Esophagus squamous epithelium (tissue), 5 donors: ENCODE measurements around the gene NFKBIE. TPM values are rescaled to one million over a fixed set of nuclear protein-coding genes. Genes with fewer than 3 reads are reported as not detected.

Experiments used
- DNase-seq: peaks from one replicate; lab custom pipeline; 2025; lab: John Stamatoyannopoulos, UW
- H3K27ac ChIP-seq, 4 donors: fragments of 200-600 bp; sonication (generic); one replicate each; pipeline ENCODE4 v1.5.1; 2016 to 2019; ENCODE audit warnings: mild to moderate bottlenecking in 1 of 4
- H3K27me3 ChIP-seq, 4 donors: fragments of 200-600 bp; sonication (generic); 1 replicate in 3 of 4; 2 replicates in 1 of 4; pipeline versions ENCODE4 v1.5.1 to v1.6.0; 2017 to 2021; ENCODE audit warnings: antibody characterized with exemption in 1 of 4
- H3K36me3 ChIP-seq, 3 donors: fragments of 200-600 bp; sonication (generic); one replicate each; pipeline ENCODE4 v1.5.1; 2016 to 2019
- H3K4me1 ChIP-seq, 3 donors: fragments of 200-600 bp; sonication (generic); one replicate each; pipeline ENCODE4 v1.5.1; 2017 to 2019
- H3K4me3 ChIP-seq, 4 donors: fragments of 200-600 bp; sonication (generic); 1 replicate in 3 of 4; 2 replicates in 1 of 4; pipeline ENCODE4 v1.5.1; 2016 to 2019; ENCODE audit warnings: mild to moderate bottlenecking in 2 of 4, moderate library complexity in 1 of 4
- H3K9me3 ChIP-seq, 3 donors: fragments of 200-600 bp; sonication (generic); one replicate each; pipeline ENCODE4 v1.5.1; 2016 to 2019
- CTCF ChIP-seq, 6 experiments: fragments of 450-650 bp in 4 of 6; fragments of 200-600 bp in 2 of 6; sonication (generic) in 2 of 6; IDR thresholded peaks; one replicate each; pipeline ENCODE4 v1.5.1; 2016 to 2019; ENCODE audit warnings: antibody characterized with exemption in 6 of 6, mild to moderate bottlenecking in 4 of 6, moderate library complexity in 4 of 6
- POLR2A ChIP-seq, 4 donors: fragments of 450-650 bp; IDR thresholded peaks; one replicate each; pipeline ENCODE4 v1.6.1; 2017; ENCODE audit warnings: antibody characterized with exemption in 4 of 4, mild to moderate bottlenecking in 4 of 4, moderate library complexity in 3 of 4
- WGBS, 2 donors: methylation state at CpG; one replicate each; pipeline ENCODE4 v1.1.5; 2018; 5-methylcytosine and 5-hydroxymethylcytosine counted together
- intact Hi-C: fragments of 100-400 bp; cut with DNase I; formaldehyde crosslinking; loops from one replicate; pipeline ENCODE4 v1.15.0; 2022
- total RNA-seq, 4 donors: library from RNA; depleted of rRNA; stranded (reverse); fragments of >200 nt; gene quantifications; one replicate each; pipeline ENCODE4 v1.1.0, GENCODE V29; 2016
- donor health status: DM: yes; HTN: yes; CAD: no.

Gene NFKBIE
- total RNA-seq, 4 donors from 2014 or later = 8.6 to 11.2 (median 10.2) TPM

GRCh38 chr6:44305200-44305725, 39.9 kb upstream of the NFKBIE start:
- Histone ChIP-seq H3K4me3 (no peak overlapping the region), H3K4me1 (no peaks in the 10 kb centered on the region), H3K27ac (no peak overlapping the region), H3K9me3 (no peaks in the 10 kb centered on the region), H3K27me3 (no peaks in the 10 kb centered on the region), H3K36me3 (peaks cover 42 to 100% (median 58%) of the 10 kb centered on the region in 3 donors)
- TF ChIP-seq POLR2A (IDR thresholded peaks at IDR 0.05) = no peak
- no peak for TF ChIP-seq CTCF (IDR thresholded peaks at IDR 0.05)
- no peak for DNase-seq
- intact Hi-C loops = no loop called here
- 100% methylated on average over 2 of the region's 5 CpGs; no CpG with 5 or more reads in 1 of the 2 donors for WGBS, 2 donors

GRCh38 chr6:44304282-44305199, 39.2 kb upstream of the NFKBIE start:
- intact Hi-C loops = no loop called here
- Histone ChIP-seq H3K27me3 (no peaks in the 10 kb centered on the region), H3K27ac (no peak overlapping the region), H3K36me3 (peaks cover 42 to 96% (median 55%) of the 10 kb centered on the region in 3 donors), H3K4me3 (no peak overlapping the region), H3K4me1 (no peaks in the 10 kb centered on the region), H3K9me3 (no peaks in the 10 kb centered on the region)
- TF ChIP-seq CTCF (IDR thresholded peaks at IDR 0.05) = peak; percentile 55 to 68 (median 60)
- TF ChIP-seq POLR2A (IDR thresholded peaks at IDR 0.05) = no peak
- 89 to 92% methylated on average over 3 to 6 of the region's 25 CpGs for WGBS, 2 donors
- DNase-seq = no peak

GRCh38 chr6:44303842-44304241, 38.5 kb upstream of the NFKBIE start:
- intact Hi-C loops = no loop called here
- no peak for TF ChIP-seq POLR2A (IDR thresholded peaks at IDR 0.05)
- no peak for TF ChIP-seq CTCF (IDR thresholded peaks at IDR 0.05)

GRCh38 chr6:44302856-44303255, 37.5 kb upstream of the NFKBIE start:
- no peak for DNase-seq
- intact Hi-C loops = no loop called here
- peaks cover 0 to 5% (median 2%) of the 10 kb centered on the region in 3 donors for H3K4me1 ChIP-seq
- peaks cover 42 to 79% (median 55%) of the 10 kb centered on the region in 3 donors for H3K36me3 ChIP-seq
- no peaks in the 10 kb centered on the region for H3K9me3 ChIP-seq
- H3K27me3 ChIP-seq = peaks cover 0 to 7% (median 0%) of the 10 kb centered on the region in 4 donors
- no peak overlapping the region for H3K27ac ChIP-seq
- no peak overlapping the region for H3K4me3 ChIP-seq
- TF ChIP-seq CTCF (IDR thresholded peaks at IDR 0.05) = no peak
- TF ChIP-seq POLR2A (IDR thresholded peaks at IDR 0.05) = no peak
- 88 to 93% methylated on average over 9 to 11 of the region's 12 CpGs for WGBS, 2 donors

More at GRCh38 chr6:44303842-44304241, 38.5 kb upstream of the NFKBIE start:
- H3K4me3 ChIP-seq = no peak overlapping the region
- H3K27me3 ChIP-seq = no peaks in the 10 kb centered on the region
- H3K36me3 ChIP-seq = peaks cover 42 to 89% (median 55%) of the 10 kb centered on the region in 3 donors
- no peak for DNase-seq
- WGBS, 2 donors = 85 to 95% methylated on average over 2 to 3 of the region's 6 CpGs
- no peaks in the 10 kb centered on the region for H3K9me3 ChIP-seq
- H3K4me1 ChIP-seq = no peaks in the 10 kb centered on the region
- H3K27ac ChIP-seq = no peak overlapping the region
